Ascending aorta (tissue), 2 donors: ENCODE data around the gene AUTS2. TPM values are rescaled to one million over a fixed set of nuclear protein-coding genes. Genes with fewer than 3 reads are reported as not detected.
A peak's percentile ranks its signal among the peaks of the same experiment; 100 is the strongest.

Experiments used
- DNase-seq, 2 donors: peaks; one replicate each; pipeline ENCODE4 v3.0.0-alpha.2; 2019; ENCODE audit warnings: low spot score in 2 of 2
- H3K27ac ChIP-seq, 2 donors: fragments of 200-600 bp; sonication (generic); one replicate each; pipeline ENCODE4 v1.5.1; 2016 to 2017; ENCODE audit warnings: mild to moderate bottlenecking in 1 of 2
- H3K27me3 ChIP-seq: fragments of 200-600 bp; sonication (generic); one replicate; pipeline ENCODE4 v1.5.1; 2017
- H3K36me3 ChIP-seq, 2 donors: fragments of 200-600 bp; sonication (generic); one replicate each; pipeline ENCODE4 v1.5.1; 2016
- H3K4me1 ChIP-seq, 2 donors: fragments of 200-600 bp; sonication (generic); one replicate each; pipeline ENCODE4 v1.5.1; 2016 to 2017; ENCODE audit warnings: mild to moderate bottlenecking in 1 of 2
- H3K4me3 ChIP-seq, 2 donors: fragments of 200-600 bp; sonication (generic); one replicate each; pipeline ENCODE4 v1.5.1; 2016 to 2017; ENCODE audit warnings: mild to moderate bottlenecking in 1 of 2
- H3K9me3 ChIP-seq, 2 donors: fragments of 200-600 bp; sonication (generic); one replicate each; pipeline ENCODE4 v1.5.1; 2016
- CTCF ChIP-seq, 3 experiments: fragments of 200-600 bp in 2 of 3; fragments of 450-650 bp in 1 of 3; sonication (generic) in 2 of 3; IDR thresholded peaks; one replicate each; pipeline ENCODE4 v1.5.1; 2016 to 2019; ENCODE audit warnings: antibody characterized with exemption in 3 of 3, mild to moderate bottlenecking in 1 of 3, moderate library complexity in 1 of 3
- intact Hi-C: fragments of 100-400 bp; cut with DNase I; formaldehyde crosslinking; loops from one replicate; pipeline ENCODE4 v1.15.1; 2023
- total RNA-seq: library from RNA; depleted of rRNA; stranded (reverse); fragments of >200 nt; gene quantifications from one replicate; pipeline ENCODE4 v1.1.0, GENCODE V29; 2016

The AUTS2 gene
- total RNA-seq: 90.4 TPM

- no peaks in the 10 kb centered on the region for H3K36me3 ChIP-seq
- no peaks in the 10 kb centered on the region for H3K9me3 ChIP-seq
- H3K4me1 ChIP-seq: peaks cover 9 to 13% of the 10 kb centered on the region in 2 donors
- H3K27me3 ChIP-seq: no peaks in the 10 kb centered on the region
- TF ChIP-seq CTCF (IDR thresholded peaks at IDR 0.05): no peak
- H3K4me3 ChIP-seq: peak within 1 kb of the TSS; percentile 80 to 85
- intact Hi-C loops: no loop called here
- peak within 1 kb of the TSS; percentile 84 to 93 for H3K27ac ChIP-seq
- peak; percentile 67 to 93 for DNase-seq
Observed at GRCh38 chr7:69598081-69598486, at the start of gene AUTS2. AUTS2 (plus strand) TSS chr7:69598475; CDS start chr7:69599654, 1,179 bp downstream.

GRCh38 chr7:69550991-69551390 is 47.3 kb upstream of the AUTS2 start:
- intact Hi-C loops: no loop called here
- Histone ChIP-seq H3K4me3 (no peak overlapping the region), H3K4me1 (no peaks in the 10 kb centered on the region), H3K27me3 (no peaks in the 10 kb centered on the region), H3K9me3 (no peaks in the 10 kb centered on the region), H3K27ac (no peak overlapping the region), H3K36me3 (no peaks in the 10 kb centered on the region)
- no peak for DNase-seq
- TF ChIP-seq CTCF (IDR thresholded peaks at IDR 0.05): no peak

- Histone ChIP-seq H3K4me1 (no peaks in the 10 kb centered on the region), H3K27ac (no peak overlapping the region), H3K36me3 (no peaks in the 10 kb centered on the region), H3K9me3 (no peaks in the 10 kb centered on the region), H3K27me3 (no peaks in the 10 kb centered on the region), H3K4me3 (no peak overlapping the region)
- TF ChIP-seq CTCF (IDR thresholded peaks at IDR 0.05): no peak
- intact Hi-C loops: no loop called here
- DNase-seq: no peak
Observed at GRCh38 chr7:69553190-69553589, 45.1 kb upstream of the AUTS2 start.

- DNase-seq: no peak
- intact Hi-C loops: no loop called here
- no peaks in the 10 kb centered on the region for H3K36me3 ChIP-seq
- TF ChIP-seq CTCF (IDR thresholded peaks at IDR 0.05): no peak
- H3K27me3 ChIP-seq: no peaks in the 10 kb centered on the region
- no peaks in the 10 kb centered on the region for H3K9me3 ChIP-seq
- H3K27ac ChIP-seq: no peak overlapping the region
- no peaks in the 10 kb centered on the region for H3K4me1 ChIP-seq
- no peak overlapping the region for H3K4me3 ChIP-seq
Observed at GRCh38 chr7:69561266-69561960, 36.9 kb upstream of the AUTS2 start.

GRCh38 chr7:69564454-69565417 is 33.5 kb upstream of the AUTS2 start:
- Histone ChIP-seq H3K27me3 (no peaks in the 10 kb centered on the region), H3K9me3 (no peaks in the 10 kb centered on the region), H3K4me1 (no peaks in the 10 kb centered on the region), H3K4me3 (no peak overlapping the region), H3K27ac (no peak overlapping the region), H3K36me3 (no peaks in the 10 kb centered on the region)
- no peak for DNase-seq
- TF ChIP-seq CTCF (IDR thresholded peaks at IDR 0.05): no peak
- intact Hi-C loops: no loop called here
